ENCODE data around the gene NBEAL1.
"Not testable (repeated sequence)": the region's sequence is repeated elsewhere in the genome, so short reads cannot be mapped to it uniquely, and the experiment has no call there.

The NBEAL1 gene

GRCh38 chr2:203122317-203122986 is 107.8 kb downstream of the NBEAL1 start:
- DNase-seq = no peak

- no peak for DNase-seq
These were observed 112.3 kb downstream of the NBEAL1 start for GRCh38 chr2:203126996-203127395.

- no peak for DNase-seq
These were observed 120.4 kb downstream of the NBEAL1 start for GRCh38 chr2:203135105-203135504.

- no peak for DNase-seq
These were observed 128.7 kb downstream of the NBEAL1 start for GRCh38 chr2:203143391-203143790.

GRCh38 chr2:203149194-203149593 is 134.5 kb downstream of the NBEAL1 start:
- DNase-seq = no peak

GRCh38 chr2:203155406-203155805 is 140.7 kb downstream of the NBEAL1 start:
- DNase-seq = peak in 1 of 2 donors; percentile 33

- DNase-seq = not testable (repeated sequence)
These were observed 148.0 kb downstream of the NBEAL1 start for GRCh38 chr2:203162722-203163121.

GRCh38 chr2:203164311-203164935 is 149.7 kb downstream of the NBEAL1 start:
- no peak for DNase-seq

- no peak for DNase-seq
These were observed 153.1 kb downstream of the NBEAL1 start for GRCh38 chr2:203167751-203168150.

- DNase-seq = no peak
These were observed 155.8 kb downstream of the NBEAL1 start for GRCh38 chr2:203170502-203170901.

GRCh38 chr2:203175371-203175770 is 160.7 kb downstream of the NBEAL1 start:
- DNase-seq = no peak

- DNase-seq = peak in 1 of 2 donors; percentile 14
These were observed 162.7 kb downstream of the NBEAL1 start for GRCh38 chr2:203177361-203177760.

- no peak for DNase-seq
These were observed 171.2 kb downstream of the NBEAL1 start for GRCh38 chr2:203185864-203186263.

GRCh38 chr2:203190547-203190946 is 175.9 kb downstream of the NBEAL1 start:
- DNase-seq = not testable (repeated sequence)

- DNase-seq = not testable (repeated sequence)
These were observed 176.4 kb downstream of the NBEAL1 start for GRCh38 chr2:203191026-203191425.

- no peak for DNase-seq
These were observed 177.3 kb downstream of the NBEAL1 start for GRCh38 chr2:203191961-203192360.

GRCh38 chr2:203195331-203196036 is 180.8 kb downstream of the NBEAL1 start:
- DNase-seq = no peak

GRCh38 chr2:203200866-203201265 is 186.2 kb downstream of the NBEAL1 start:
- DNase-seq = no peak

GRCh38 chr2:203201426-203201825 is 186.8 kb downstream of the NBEAL1 start:
- no peak for DNase-seq

GRCh38 chr2:203209538-203209937 is 194.9 kb downstream of the NBEAL1 start:
- no peak for DNase-seq

GRCh38 chr2:203225423-203226039 is 210.9 kb downstream of the NBEAL1 start:
- DNase-seq = peak; percentile 23 to 54

GRCh38 chr2:203229674-203230073 is 215.0 kb downstream of the NBEAL1 start:
- DNase-seq = not testable (repeated sequence)
